ENCODE measurements around the gene LPCAT2. TPM values are rescaled to one million over a fixed set of nuclear protein-coding genes. Genes with fewer than 3 reads are reported as not detected.

Gene LPCAT2
- total RNA-seq (2013): 44.4 TPM
- polyA plus RNA-seq: 10 to 100 TPM; 28.5 to 49.7 (median 47.1) TPM
- 21.8 and 40.3 TPM in 2 replicates for polyA minus RNA-seq
- 23.5 to 108 (median 83.7) reads per million in 11 experiments for total RNA-seq

- peaks cover 38% of the 10 kb centered on the region for H3K4me1 Mint-ChIP-seq
- H3K4me3 Mint-ChIP-seq: peak within 1 kb of the TSS; percentile 90 to 96
- peak within 1 kb of the TSS; percentile 89 for H2AFZ ChIP-seq (ENCODE audit: insufficient read depth, low read depth, low read length, poor library complexity, severe bottlenecking)
- H3K4me1 ChIP-seq (ENCODE audit: control insufficient read depth in 1 of 2, insufficient read depth in 2 of 2, low read length in 2 of 2): peaks cover 22 to 34% of the 10 kb centered on the region in 2 donors
- TF ChIP-seq, protein P1, sequence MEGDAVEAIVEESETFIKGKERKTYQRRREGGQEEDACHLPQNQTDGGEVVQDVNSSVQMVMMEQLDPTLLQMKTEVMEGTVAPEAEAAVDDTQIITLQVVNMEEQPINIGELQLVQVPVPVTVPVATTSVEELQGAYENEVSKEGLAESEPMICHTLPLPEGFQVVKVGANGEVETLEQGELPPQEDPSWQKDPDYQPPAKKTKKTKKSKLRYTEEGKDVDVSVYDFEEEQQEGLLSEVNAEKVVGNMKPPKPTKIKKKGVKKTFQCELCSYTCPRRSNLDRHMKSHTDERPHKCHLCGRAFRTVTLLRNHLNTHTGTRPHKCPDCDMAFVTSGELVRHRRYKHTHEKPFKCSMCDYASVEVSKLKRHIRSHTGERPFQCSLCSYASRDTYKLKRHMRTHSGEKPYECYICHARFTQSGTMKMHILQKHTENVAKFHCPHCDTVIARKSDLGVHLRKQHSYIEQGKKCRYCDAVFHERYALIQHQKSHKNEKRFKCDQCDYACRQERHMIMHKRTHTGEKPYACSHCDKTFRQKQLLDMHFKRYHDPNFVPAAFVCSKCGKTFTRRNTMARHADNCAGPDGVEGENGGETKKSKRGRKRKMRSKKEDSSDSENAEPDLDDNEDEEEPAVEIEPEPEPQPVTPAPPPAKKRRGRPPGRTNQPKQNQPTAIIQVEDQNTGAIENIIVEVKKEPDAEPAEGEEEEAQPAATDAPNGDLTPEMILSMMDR (IDR thresholded peaks at IDR 0.05): no peak
- H3K36me3 ChIP-seq (replicated peaks in 1 of 2; ENCODE audit: control insufficient read depth in 1 of 2, insufficient read depth in 2 of 2, low read length in 2 of 2): peaks cover 6 to 20% of the 10 kb centered on the region in 2 donors
- H3K4me2 ChIP-seq (replicated peaks; ENCODE audit: extremely low read depth, low read length, poor library complexity, severe bottlenecking): peak within 1 kb of the TSS; percentile 97
- under 1% methylated on average over 61 of the region's 61 CpGs for WGBS (ENCODE audit: insufficient coverage)
- no peaks in the 10 kb centered on the region for H3K27me3 ChIP-seq (ENCODE audit: control insufficient read depth in 2 of 2, insufficient read depth in 2 of 2, low read length in 2 of 2)
- H3K9me3 ChIP-seq (replicated peaks in 1 of 2; ENCODE audit: control insufficient read depth in 1 of 2, insufficient read depth in 1 of 2, low read length in 2 of 2): peaks cover 4 to 18% of the 10 kb centered on the region in 2 donors
- peak within 1 kb of the TSS; percentile 89 for H3K9ac ChIP-seq (ENCODE audit: insufficient read depth, low read length, poor library complexity, severe bottlenecking)
- H3K27me3 Mint-ChIP-seq (ENCODE audit: low read depth in 3 of 3): peaks cover 0 to 2% (median 1%) of the 10 kb centered on the region in 3 donors
- H4K20me1 ChIP-seq (ENCODE audit: insufficient read depth, low read length): peaks cover 14% of the 10 kb centered on the region
- H3K27ac Mint-ChIP-seq: peak within 1 kb of the TSS; percentile 85 to 93 (median 88)
- H3K36me3 Mint-ChIP-seq: peaks cover 16 to 20% of the 10 kb centered on the region in 2 donors
- peaks cover 51% of the 10 kb centered on the region for H3K79me2 ChIP-seq (ENCODE audit: insufficient read depth, low read length)
- peak within 1 kb of the TSS; percentile 75 to 93 (median 83) for H3K4me3 ChIP-seq (replicated peaks in 1 of 3; ENCODE audit: low read depth in 2 of 3, low read length in 3 of 3)
- H3K27ac ChIP-seq (ENCODE audit: low read depth in 1 of 2, low read length in 2 of 2): peak within 1 kb of the TSS; percentile 78 to 83
- peak; percentile 76 to 83 (median 81) for DNase-seq
- intact Hi-C loops (cut with micrococcal nuclease): no loop called here
- peaks cover 8 to 22% (median 15%) of the 10 kb centered on the region in 7 donors for H3K9me3 Mint-ChIP-seq
Observed at GRCh38 chr16:55508941-55509931, at the start of gene LPCAT2. Gene LPCAT2, plus strand, starts transcription at chr16:55509072. Its CDS starts 110 bp downstream, at chr16:55509182.

DNA sequence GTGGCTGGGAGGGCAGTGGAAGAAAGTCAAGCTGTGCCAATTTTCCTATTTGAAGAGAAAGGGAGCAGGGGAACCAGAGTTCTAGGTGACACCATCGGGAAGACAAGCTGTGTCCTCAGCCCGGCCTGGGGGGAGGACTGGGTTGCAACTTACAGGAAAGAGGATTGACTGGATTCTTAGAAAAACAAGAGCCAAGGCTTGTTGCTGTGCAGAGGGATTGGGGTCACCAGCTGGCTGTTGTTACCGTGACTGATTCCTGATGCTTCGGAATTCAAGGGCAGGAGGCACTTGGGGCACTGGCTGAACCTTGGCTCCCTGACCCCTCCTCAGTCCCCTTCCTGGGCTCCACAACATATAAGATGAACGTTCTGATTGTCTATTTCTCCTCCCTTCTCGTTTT is 46.6 kb upstream of the LPCAT2 start:
- no peaks in the 10 kb centered on the region for H3K9me3 Mint-ChIP-seq

More for the DNA sequence above, 46.6 kb upstream of the LPCAT2 start:
- Histone ChIP-seq H4K20me1 (ENCODE audit: insufficient read depth, low read length) (no peaks in the 10 kb centered on the region), H3K9me3 (replicated peaks in 1 of 2; ENCODE audit: control insufficient read depth in 1 of 2, insufficient read depth in 1 of 2, low read length in 2 of 2) (no peaks in the 10 kb centered on the region), H2AFZ (ENCODE audit: insufficient read depth, low read depth, low read length, poor library complexity, severe bottlenecking) (peak overlapping the region; percentile 16), H3K9ac (ENCODE audit: insufficient read depth, low read length, poor library complexity, severe bottlenecking) (no peak overlapping the region), H3K4me1 (ENCODE audit: control insufficient read depth in 1 of 2, insufficient read depth in 2 of 2, low read length in 2 of 2) (peaks cover 0 to 3% of the 10 kb centered on the region in 2 donors), H3K4me3 (replicated peaks in 1 of 3; ENCODE audit: low read depth in 2 of 3, low read length in 3 of 3) (no peak overlapping the region), H3K27me3 (ENCODE audit: control insufficient read depth in 2 of 2, insufficient read depth in 2 of 2, low read length in 2 of 2) (no peaks in the 10 kb centered on the region), H3K36me3 (replicated peaks in 1 of 2; ENCODE audit: control insufficient read depth in 1 of 2, insufficient read depth in 2 of 2, low read length in 2 of 2) (no peaks in the 10 kb centered on the region), H3K4me2 (replicated peaks; ENCODE audit: extremely low read depth, low read length, poor library complexity, severe bottlenecking) (no peak overlapping the region), H3K27ac (ENCODE audit: low read depth in 1 of 2, low read length in 2 of 2) (no peak overlapping the region), H3K79me2 (ENCODE audit: insufficient read depth, low read length) (no peaks in the 10 kb centered on the region)
- Mint-ChIP-seq H3K27me3 (ENCODE audit: low read depth in 3 of 3) (peaks cover 0 to 3% (median 0%) of the 10 kb centered on the region in 3 donors), H3K36me3 (no peaks in the 10 kb centered on the region), H3K4me1 (peaks cover 7% of the 10 kb centered on the region), H3K27ac (no peak overlapping the region), H3K4me3 (no peak overlapping the region)
- 100% methylated on average over 4 of the region's 6 CpGs for WGBS (ENCODE audit: insufficient coverage)
- intact Hi-C loops (cut with micrococcal nuclease): loop anchor here in 1 of 2 donors (10.0 kb wide), 1 partner anchor 83 kb away; no protein-coding TSS in a partner anchor
- TF ChIP-seq, protein P1 (IDR thresholded peaks at IDR 0.05): no peak
- no peak for DNase-seq
